Trophoblast cell (in vitro differentiated cells and primary cell): ENCODE data around the gene RAB20.

Experiments
- DNase-seq, 2 donors: peaks; one replicate each; pipeline ENCODE4 v3.0.0-alpha.2; 2016
- H2AFZ ChIP-seq: 2 replicates; pipeline ENCODE4 v1.6.1; 2013; ENCODE audit warnings: low read length, moderate library complexity, mild to moderate bottlenecking; ENCODE audit not compliant: insufficient read depth, poor library complexity
- H2AK5ac ChIP-seq: 2 replicates; pipeline ENCODE4 v1.6.1; 2013; ENCODE audit warnings: mild to moderate bottlenecking, low read length
- H2BK120ac ChIP-seq: 2 replicates; pipeline ENCODE4 v1.6.1; 2013; ENCODE audit warnings: low read length, mild to moderate bottlenecking, moderate library complexity; ENCODE audit not compliant: insufficient read depth, poor library complexity
- H2BK12ac ChIP-seq: 2 replicates; pipeline ENCODE4 v1.6.1; 2013; ENCODE audit warnings: mild to moderate bottlenecking, low read length, moderate library complexity
- H2BK5ac ChIP-seq: 2 replicates; pipeline ENCODE4 v1.6.1; 2013; ENCODE audit warnings: low read length, low read depth, moderate library complexity, mild to moderate bottlenecking; ENCODE audit not compliant: poor library complexity
- H3K14ac ChIP-seq: 2 replicates; pipeline ENCODE4 v1.6.1; 2013; ENCODE audit warnings: mild to moderate bottlenecking, low read length
- H3K18ac ChIP-seq: 2 replicates; pipeline ENCODE4 v1.6.1; 2013; ENCODE audit warnings: mild to moderate bottlenecking, low read length
- H3K23ac ChIP-seq: 2 replicates; pipeline ENCODE4 v1.6.1; 2013; ENCODE audit warnings: low read length
- H3K27ac ChIP-seq: 2 replicates; pipeline ENCODE4 v1.5.1; 2013; ENCODE audit warnings: low read depth, mild to moderate bottlenecking, inconsistent platforms, low read length, moderate library complexity
- H3K27me3 ChIP-seq: 2 replicates; pipeline ENCODE4 v1.6.1; 2013; ENCODE audit warnings: inconsistent platforms, mild to moderate bottlenecking, low read length, moderate library complexity; ENCODE audit not compliant: insufficient read depth
- H3K36me3 ChIP-seq, 2 experiments: 1 replicate in 1 of 2; 2 replicates in 1 of 2; pipeline ENCODE4 v1.6.1; 2013; ENCODE audit warnings: low read length in 2 of 2, mild to moderate bottlenecking in 2 of 2, moderate library complexity in 1 of 2; ENCODE audit not compliant: insufficient read depth in 2 of 2, control insufficient read depth in 1 of 2
- H3K4ac ChIP-seq: 2 replicates; pipeline ENCODE4 v1.6.1; 2013; ENCODE audit warnings: low read depth, mild to moderate bottlenecking, low read length, moderate library complexity
- H3K4me1 ChIP-seq, 2 experiments: 1 replicate in 1 of 2; 2 replicates in 1 of 2; pipeline ENCODE4 v1.6.1; 2013; ENCODE audit warnings: low read length in 2 of 2, mild to moderate bottlenecking in 2 of 2, moderate library complexity in 1 of 2; ENCODE audit not compliant: insufficient read depth in 2 of 2, control insufficient read depth in 1 of 2
- H3K4me2 ChIP-seq: 2 replicates; pipeline ENCODE4 v1.6.1; 2013; ENCODE audit warnings: inconsistent platforms, mild to moderate bottlenecking, low read length, moderate library complexity
- H3K4me3 ChIP-seq: 2 replicates; pipeline ENCODE4 v1.5.1; 2013; ENCODE audit warnings: mild to moderate bottlenecking, low read depth, low read length, inconsistent platforms
- H3K79me1 ChIP-seq: one replicate; pipeline ENCODE4 v1.6.1; 2013; ENCODE audit warnings: low read length
- H3K79me2 ChIP-seq: 2 replicates; pipeline ENCODE4 v1.6.1; 2013; ENCODE audit warnings: low read length, mild to moderate bottlenecking; ENCODE audit not compliant: control insufficient read depth, insufficient read depth, poor library complexity
- H3K9ac ChIP-seq: 2 replicates; pipeline ENCODE4 v1.6.1; 2013; ENCODE audit warnings: mild to moderate bottlenecking, low read length
- H3K9me3 ChIP-seq: 2 replicates; pipeline ENCODE4 v1.6.1; 2013; ENCODE audit warnings: low read depth, mild to moderate bottlenecking, control low read depth, inconsistent platforms, low read length; ENCODE audit not compliant: insufficient read depth
- H4K12ac ChIP-seq: 2 replicates; pipeline ENCODE4 v1.6.1; 2013; ENCODE audit warnings: low read depth, mild to moderate bottlenecking, low read length, moderate library complexity
- H4K8ac ChIP-seq: 2 replicates; pipeline ENCODE4 v1.6.1; 2013; ENCODE audit warnings: low read depth, mild to moderate bottlenecking, low read length, moderate library complexity
- H4K91ac ChIP-seq: one replicate; pipeline ENCODE4 v1.6.1; 2013; ENCODE audit warnings: low read depth, mild to moderate bottlenecking, low read length, moderate library complexity
- WGBS: extraction: QIAGEN DNeasy Blood & Tissue Kit; methylation state at CpG from one replicate; pipeline ENCODE4 v1.1.7; 2013; ENCODE audit warnings: missing lambda C conversion rate; ENCODE audit not compliant: insufficient read length, insufficient coverage; ENCODE audit errors: extremely low coverage; 5-methylcytosine and 5-hydroxymethylcytosine counted together

The RAB20 gene

DNA sequence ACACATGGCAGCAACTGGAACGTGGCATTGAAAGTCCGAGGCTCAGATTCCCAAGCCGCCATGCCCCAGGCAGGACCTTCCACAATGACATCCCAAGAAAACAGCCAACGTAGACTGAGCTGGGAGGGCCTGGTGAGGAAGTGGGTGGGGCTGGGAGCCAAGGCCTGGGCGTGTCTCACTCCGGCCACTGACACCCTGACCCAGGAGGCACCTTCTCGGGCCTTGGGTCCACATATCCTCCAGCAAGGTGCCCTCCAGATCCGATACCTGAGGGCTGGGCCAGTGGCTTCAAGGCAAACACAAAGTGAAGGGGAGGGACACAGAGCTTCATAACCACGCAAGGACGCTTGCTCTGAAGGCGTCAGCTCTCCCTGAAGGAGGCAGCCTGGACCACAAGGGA, 43.0 kb downstream of the RAB20 start:
- H3K4me1 ChIP-seq = no peaks in the 10 kb centered on the region
- no peak overlapping the region for H3K4me2 ChIP-seq
- no peak overlapping the region for H3K14ac ChIP-seq
- H4K12ac ChIP-seq = no peak overlapping the region
- no peak overlapping the region for H2AK5ac ChIP-seq
- H3K4ac ChIP-seq = no peak overlapping the region
- WGBS = no CpG with 5 or more reads among the region's 11 CpGs
- no peak overlapping the region for H3K18ac ChIP-seq
- no peak overlapping the region for H2BK120ac ChIP-seq
- H3K27me3 ChIP-seq = no peaks in the 10 kb centered on the region
- H2BK12ac ChIP-seq = no peak overlapping the region
- H3K9ac ChIP-seq = no peak overlapping the region
- H3K79me2 ChIP-seq = no peaks in the 10 kb centered on the region
- no peak overlapping the region for H3K23ac ChIP-seq
- H3K9me3 ChIP-seq = peaks cover 3% of the 10 kb centered on the region
- no peak for DNase-seq
- H3K27ac ChIP-seq = no peak overlapping the region
- peaks cover 53 to 54% of the 10 kb centered on the region in 2 experiments for H3K36me3 ChIP-seq
- H4K8ac ChIP-seq = no peak overlapping the region
- H2AFZ ChIP-seq = no peak overlapping the region
- H4K91ac ChIP-seq = no peak overlapping the region
- no peak overlapping the region for H2BK5ac ChIP-seq
- no peak overlapping the region for H3K4me3 ChIP-seq
- H3K79me1 ChIP-seq = no peaks in the 10 kb centered on the region

DNA sequence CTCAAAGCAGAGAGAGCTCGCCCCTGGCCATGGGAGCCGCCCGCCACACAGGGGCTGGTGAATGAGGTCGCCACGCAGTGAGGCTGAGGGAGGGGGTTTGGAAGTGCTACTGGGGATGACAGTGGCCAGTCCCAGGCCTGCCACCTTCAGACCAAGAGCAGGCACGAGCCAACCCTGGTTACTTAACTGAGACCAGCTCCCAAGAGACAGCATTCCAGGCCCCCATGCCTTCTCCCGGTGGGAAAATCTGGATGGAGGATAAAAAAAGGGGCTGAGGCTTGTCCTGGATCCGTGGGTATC, 43.3 kb downstream of the RAB20 start:
- no peak overlapping the region for H3K14ac ChIP-seq
- H4K12ac ChIP-seq = no peak overlapping the region
- no peaks in the 10 kb centered on the region for H3K27me3 ChIP-seq
- no peak overlapping the region for H3K18ac ChIP-seq
- H2BK120ac ChIP-seq = no peak overlapping the region
- no peaks in the 10 kb centered on the region for H3K4me1 ChIP-seq
- H4K8ac ChIP-seq = no peak overlapping the region
- H3K23ac ChIP-seq = no peak overlapping the region
- H2BK12ac ChIP-seq = no peak overlapping the region
- H3K9me3 ChIP-seq = peaks cover 3% of the 10 kb centered on the region
- no peak overlapping the region for H2AK5ac ChIP-seq
- H3K79me2 ChIP-seq = no peaks in the 10 kb centered on the region
- H3K36me3 ChIP-seq = peaks cover 49 to 52% of the 10 kb centered on the region in 2 experiments
- H2BK5ac ChIP-seq = no peak overlapping the region
- no peak for DNase-seq
- no peak overlapping the region for H3K27ac ChIP-seq
- no CpG with 5 or more reads among the region's 8 CpGs for whole genome bisulfite sequencing
- no peak overlapping the region for H3K9ac ChIP-seq
- H3K4me3 ChIP-seq = no peak overlapping the region
- H3K4ac ChIP-seq = no peak overlapping the region
- no peak overlapping the region for H4K91ac ChIP-seq
- no peak overlapping the region for H2AFZ ChIP-seq
- no peak overlapping the region for H3K4me2 ChIP-seq
- H3K79me1 ChIP-seq = no peaks in the 10 kb centered on the region

- no CpG with 5 or more reads among the region's 7 CpGs for WGBS
Observed at GRCh38 chr13:110517505-110518225, 43.9 kb downstream of the RAB20 start.

DNA sequence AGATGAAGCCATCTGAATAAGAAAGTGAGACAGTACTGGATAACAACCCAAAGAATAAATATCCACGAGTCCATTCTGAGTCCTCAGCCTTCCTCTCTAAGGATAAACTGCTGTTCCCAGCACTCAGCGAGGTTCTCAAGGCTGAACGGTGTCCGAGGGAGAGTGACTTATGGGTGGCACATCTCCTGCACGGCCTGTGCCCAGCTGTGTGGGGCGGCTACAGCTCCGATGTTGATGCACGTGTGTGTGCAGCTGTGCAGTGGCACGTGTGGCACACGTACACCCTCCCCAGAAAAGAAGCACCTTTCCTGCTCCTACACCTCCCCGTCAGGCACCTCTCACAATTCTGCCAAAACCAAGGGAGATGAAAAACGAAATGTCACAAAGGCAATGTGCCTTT, 45.0 kb downstream of the RAB20 start:
- Histone ChIP-seq H4K12ac (no peak overlapping the region), H3K9ac (no peak overlapping the region), H2AK5ac (no peak overlapping the region), H3K23ac (no peak overlapping the region), H3K4ac (no peak overlapping the region), H2BK12ac (no peak overlapping the region), H2BK5ac (no peak overlapping the region), H3K4me1 (no peaks in the 10 kb centered on the region), H3K14ac (no peak overlapping the region), H4K8ac (no peak overlapping the region), H3K79me2 (no peaks in the 10 kb centered on the region), H3K36me3 (peaks cover 62 to 68% of the 10 kb centered on the region in 2 experiments), H4K91ac (no peak overlapping the region), H3K18ac (no peak overlapping the region), H3K4me2 (no peak overlapping the region), H3K79me1 (no peaks in the 10 kb centered on the region), H3K27ac (no peak overlapping the region), H3K27me3 (no peaks in the 10 kb centered on the region), H3K9me3 (peaks cover 3% of the 10 kb centered on the region), H2AFZ (no peak overlapping the region), H2BK120ac (no peak overlapping the region), H3K4me3 (no peak overlapping the region)
- no peak for DNase-seq
- WGBS = no CpG with 5 or more reads among the region's 12 CpGs

More at GRCh38 chr13:110517505-110518225, 43.9 kb downstream of the RAB20 start:
- no peak overlapping the region for H3K4me3 ChIP-seq
- no peak overlapping the region for H2BK12ac ChIP-seq
- no peak overlapping the region for H4K91ac ChIP-seq
- peaks cover 3% of the 10 kb centered on the region for H3K9me3 ChIP-seq
- H3K27me3 ChIP-seq = no peaks in the 10 kb centered on the region
- no peak overlapping the region for H2BK120ac ChIP-seq
- H3K27ac ChIP-seq = no peak overlapping the region
- H3K79me1 ChIP-seq = no peaks in the 10 kb centered on the region
- H2BK5ac ChIP-seq = no peak overlapping the region
- no peaks in the 10 kb centered on the region for H3K79me2 ChIP-seq
- H3K36me3 ChIP-seq = peaks cover 53 to 56% of the 10 kb centered on the region in 2 experiments
- H3K4ac ChIP-seq = no peak overlapping the region
- H3K9ac ChIP-seq = no peak overlapping the region
- H3K4me1 ChIP-seq = no peaks in the 10 kb centered on the region
- H3K14ac ChIP-seq = no peak overlapping the region
- no peak overlapping the region for H3K18ac ChIP-seq
- DNase-seq = no peak
- no peak overlapping the region for H2AK5ac ChIP-seq
- H3K23ac ChIP-seq = no peak overlapping the region
- H2AFZ ChIP-seq = no peak overlapping the region
- H4K8ac ChIP-seq = no peak overlapping the region
- no peak overlapping the region for H4K12ac ChIP-seq
- no peak overlapping the region for H3K4me2 ChIP-seq
